ENCODE measurements around the gene MRS2.

Gene MRS2

DNA sequence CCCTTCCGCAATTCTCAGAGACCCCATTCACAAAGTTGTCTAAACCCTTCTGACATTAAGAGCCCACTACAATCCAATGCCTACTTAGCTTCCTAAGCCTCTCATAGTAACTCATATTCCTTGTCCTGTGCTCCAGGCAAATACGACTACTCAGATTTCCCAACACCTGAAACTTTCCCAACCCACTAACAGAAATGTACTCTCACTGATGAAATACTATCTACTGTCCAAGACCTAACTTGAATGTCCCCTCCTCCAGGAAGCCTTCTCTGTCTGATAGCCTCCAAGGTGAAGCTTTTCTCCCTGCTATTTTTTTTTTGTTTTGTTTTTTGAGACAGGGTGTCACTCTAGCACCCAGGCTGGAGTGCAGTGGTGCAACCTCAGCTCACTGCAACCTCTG is 56.2 kb downstream of the MRS2 start:
- Histone ChIP-seq H3K4me3 (ENCODE audit: severe bottlenecking) (no peak overlapping the region), H3K27ac (ENCODE audit: poor library complexity, severe bottlenecking) (no peak overlapping the region), H3K4me1 (ENCODE audit: insufficient read depth, poor library complexity, severe bottlenecking) (no peaks in the 10 kb centered on the region), H3K36me3 (ENCODE audit: low read depth) (no peaks in the 10 kb centered on the region), H3K9me3 (ENCODE audit: severe bottlenecking) (no peaks in the 10 kb centered on the region), H3K27me3 (ENCODE audit: insufficient read depth, poor library complexity, severe bottlenecking) (no peaks in the 10 kb centered on the region)
- no peak for TF ChIP-seq CTCF (IDR thresholded peaks at IDR 0.05; ENCODE audit: poor library complexity, severe bottlenecking)
- DNase-seq (ENCODE audit: low spot score): no peak
- ATAC-seq (ENCODE audit: low read depth): no peak

DNA sequence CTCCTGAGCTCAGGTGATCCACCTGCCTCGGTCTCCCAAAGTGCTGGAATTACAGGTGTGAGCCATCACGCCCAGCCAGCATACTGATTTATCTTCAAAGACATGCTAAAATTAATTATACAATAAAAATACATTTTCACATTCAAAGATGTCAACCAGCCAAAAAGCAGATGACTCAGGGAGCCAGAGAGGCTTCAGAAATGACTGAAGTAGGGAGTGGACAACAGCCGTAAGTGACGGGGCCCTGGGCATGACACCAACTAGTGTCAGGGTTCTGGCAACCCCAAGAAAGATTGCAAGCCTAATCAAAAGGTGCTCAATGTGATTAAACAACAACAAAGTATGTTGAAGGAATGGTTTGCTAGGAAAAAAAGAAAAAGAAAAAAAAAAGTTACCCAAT is 58.2 kb downstream of the MRS2 start:
- no peak for TF ChIP-seq CTCF (IDR thresholded peaks at IDR 0.05; ENCODE audit: poor library complexity, severe bottlenecking)
- Histone ChIP-seq H3K9me3 (ENCODE audit: severe bottlenecking) (no peaks in the 10 kb centered on the region), H3K27ac (ENCODE audit: poor library complexity, severe bottlenecking) (no peak overlapping the region), H3K4me3 (ENCODE audit: severe bottlenecking) (no peak overlapping the region), H3K36me3 (ENCODE audit: low read depth) (no peaks in the 10 kb centered on the region), H3K4me1 (ENCODE audit: insufficient read depth, poor library complexity, severe bottlenecking) (no peaks in the 10 kb centered on the region), H3K27me3 (ENCODE audit: insufficient read depth, poor library complexity, severe bottlenecking) (no peaks in the 10 kb centered on the region)
- DNase-seq (ENCODE audit: low spot score) (no peak), ATAC-seq (ENCODE audit: low read depth) (no peak)

- H3K27ac ChIP-seq (ENCODE audit: poor library complexity, severe bottlenecking): no peak overlapping the region
- no peaks in the 10 kb centered on the region for H3K36me3 ChIP-seq (ENCODE audit: low read depth)
- no peak for TF ChIP-seq CTCF (IDR thresholded peaks at IDR 0.05; ENCODE audit: poor library complexity, severe bottlenecking)
- H3K4me1 ChIP-seq (ENCODE audit: insufficient read depth, poor library complexity, severe bottlenecking): no peaks in the 10 kb centered on the region
- no peak overlapping the region for H3K4me3 ChIP-seq (ENCODE audit: severe bottlenecking)
- H3K9me3 ChIP-seq (ENCODE audit: severe bottlenecking): no peaks in the 10 kb centered on the region
- no peak for ATAC-seq (ENCODE audit: low read depth)
- DNase-seq (ENCODE audit: low spot score): no peak
- H3K27me3 ChIP-seq (ENCODE audit: insufficient read depth, poor library complexity, severe bottlenecking): no peaks in the 10 kb centered on the region
Observed at GRCh38 chr6:24464253-24465038, 61.7 kb downstream of the MRS2 start.

GRCh38 chr6:24469811-24470210 is 67.1 kb downstream of the MRS2 start:
- Histone ChIP-seq H3K36me3 (ENCODE audit: low read depth) (no peaks in the 10 kb centered on the region), H3K4me3 (ENCODE audit: severe bottlenecking) (no peak overlapping the region), H3K27me3 (ENCODE audit: insufficient read depth, poor library complexity, severe bottlenecking) (no peaks in the 10 kb centered on the region), H3K9me3 (ENCODE audit: severe bottlenecking) (no peaks in the 10 kb centered on the region), H3K27ac (ENCODE audit: poor library complexity, severe bottlenecking) (no peak overlapping the region), H3K4me1 (ENCODE audit: insufficient read depth, poor library complexity, severe bottlenecking) (no peaks in the 10 kb centered on the region)
- no peak for TF ChIP-seq CTCF (IDR thresholded peaks at IDR 0.05; ENCODE audit: poor library complexity, severe bottlenecking)
- DNase-seq (ENCODE audit: low spot score): no peak
- ATAC-seq (ENCODE audit: low read depth): no peak

GRCh38 chr6:24472181-24472580 is 69.4 kb downstream of the MRS2 start:
- H3K4me3 ChIP-seq (ENCODE audit: severe bottlenecking): no peak overlapping the region
- H3K36me3 ChIP-seq (ENCODE audit: low read depth): no peaks in the 10 kb centered on the region
- DNase-seq (ENCODE audit: low spot score) (no peak), ATAC-seq (ENCODE audit: low read depth) (no peak)
- H3K27me3 ChIP-seq (ENCODE audit: insufficient read depth, poor library complexity, severe bottlenecking): no peaks in the 10 kb centered on the region
- no peak overlapping the region for H3K27ac ChIP-seq (ENCODE audit: poor library complexity, severe bottlenecking)
- no peaks in the 10 kb centered on the region for H3K4me1 ChIP-seq (ENCODE audit: insufficient read depth, poor library complexity, severe bottlenecking)
- H3K9me3 ChIP-seq (ENCODE audit: severe bottlenecking): no peaks in the 10 kb centered on the region
- TF ChIP-seq CTCF (IDR thresholded peaks at IDR 0.05; ENCODE audit: poor library complexity, severe bottlenecking): no peak
